GM21526 (cell line): ENCODE results near the gene NCR3LG1.

ENCODE experiments used
- ATAC-seq: cut with Tn5 transposase; IDR thresholded peaks from one replicate; pipeline ENCODE4 v1.9.1; 2021; ENCODE audit warnings: moderate library complexity; ENCODE audit not compliant: unreplicated experiment, low FRiP score

The NCR3LG1 gene, protein sequence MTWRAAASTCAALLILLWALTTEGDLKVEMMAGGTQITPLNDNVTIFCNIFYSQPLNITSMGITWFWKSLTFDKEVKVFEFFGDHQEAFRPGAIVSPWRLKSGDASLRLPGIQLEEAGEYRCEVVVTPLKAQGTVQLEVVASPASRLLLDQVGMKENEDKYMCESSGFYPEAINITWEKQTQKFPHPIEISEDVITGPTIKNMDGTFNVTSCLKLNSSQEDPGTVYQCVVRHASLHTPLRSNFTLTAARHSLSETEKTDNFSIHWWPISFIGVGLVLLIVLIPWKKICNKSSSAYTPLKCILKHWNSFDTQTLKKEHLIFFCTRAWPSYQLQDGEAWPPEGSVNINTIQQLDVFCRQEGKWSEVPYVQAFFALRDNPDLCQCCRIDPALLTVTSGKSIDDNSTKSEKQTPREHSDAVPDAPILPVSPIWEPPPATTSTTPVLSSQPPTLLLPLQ

DNA sequence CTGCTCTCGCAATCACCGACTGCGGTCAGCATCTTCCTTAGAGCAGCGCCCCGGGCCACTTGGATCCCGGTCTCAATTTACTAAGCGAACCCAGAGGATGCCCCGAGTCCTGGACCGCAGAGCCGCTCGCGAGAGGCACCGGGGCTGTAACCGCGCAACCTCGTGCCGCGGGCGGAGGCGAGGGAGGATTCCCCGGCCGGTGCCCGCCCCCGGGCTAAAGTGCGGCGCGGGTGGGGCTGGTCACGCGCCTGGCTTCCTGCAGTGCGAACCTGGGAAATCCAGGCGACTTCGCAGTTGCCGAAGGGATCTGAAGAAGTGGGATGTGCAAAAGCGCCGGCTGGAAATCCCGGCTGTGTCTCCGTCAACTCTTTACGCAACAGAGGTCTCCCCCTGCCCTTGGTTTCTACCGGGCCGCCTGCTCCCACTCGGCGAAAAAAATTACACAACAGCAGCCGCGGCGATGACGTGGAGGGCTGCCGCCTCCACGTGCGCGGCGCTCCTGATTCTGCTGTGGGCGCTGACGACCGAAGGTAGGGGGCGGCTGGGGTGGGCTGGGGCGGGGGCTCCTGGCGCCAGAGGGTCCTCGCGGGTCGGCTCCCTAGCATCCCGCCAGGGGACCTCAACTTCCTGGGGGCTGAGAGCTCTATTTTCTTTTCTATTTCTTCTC, at the start of gene NCR3LG1:
Gene NCR3LG1 (plus strand): TSS at position 291 of the 667 bp plus-strand sequence. CDS start 170 bp downstream, at position 461.
- ATAC-seq, result no peak

GRCh38 chr11:17313349-17314231, 38.0 kb upstream of the NCR3LG1 start:
- ATAC-seq, result no peak

- no peak for ATAC-seq
Measured at GRCh38 chr11:17314232-17314547, 37.4 kb upstream of the NCR3LG1 start.

- ATAC-seq, result no peak
Measured at GRCh38 chr11:17314904-17315426, 36.6 kb upstream of the NCR3LG1 start.

DNA sequence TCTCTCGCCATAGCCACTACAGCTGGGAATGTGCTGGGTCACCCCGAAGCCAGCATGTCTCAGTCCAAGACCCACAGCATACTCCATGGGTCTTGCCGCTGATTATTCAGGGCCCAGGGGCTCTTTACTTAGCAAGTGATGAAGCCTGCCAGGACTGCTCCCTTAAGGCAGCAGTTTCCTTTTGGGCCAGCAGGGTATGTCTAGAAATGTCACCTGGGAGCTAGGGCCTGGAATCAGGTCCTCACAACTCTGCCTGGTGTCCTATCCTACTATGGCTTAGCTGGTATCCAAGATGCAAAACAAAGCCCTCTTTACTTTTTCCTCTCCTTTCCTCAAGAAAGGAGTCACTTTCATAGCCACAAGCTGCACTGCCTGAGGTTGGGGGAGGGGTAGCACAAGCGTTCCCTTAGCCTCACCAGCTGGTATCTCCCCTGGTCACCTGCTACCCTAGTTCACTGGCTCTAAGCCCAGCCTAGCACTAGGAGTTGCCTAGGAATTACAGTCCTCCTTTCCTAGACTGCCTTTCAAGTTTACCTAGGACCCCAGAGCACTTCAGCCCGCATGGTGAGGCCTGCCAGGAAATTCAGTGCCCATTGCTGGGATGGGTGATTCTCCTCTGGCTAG, 22.6 kb upstream of the NCR3LG1 start:
- no peak for ATAC-seq

DNA sequence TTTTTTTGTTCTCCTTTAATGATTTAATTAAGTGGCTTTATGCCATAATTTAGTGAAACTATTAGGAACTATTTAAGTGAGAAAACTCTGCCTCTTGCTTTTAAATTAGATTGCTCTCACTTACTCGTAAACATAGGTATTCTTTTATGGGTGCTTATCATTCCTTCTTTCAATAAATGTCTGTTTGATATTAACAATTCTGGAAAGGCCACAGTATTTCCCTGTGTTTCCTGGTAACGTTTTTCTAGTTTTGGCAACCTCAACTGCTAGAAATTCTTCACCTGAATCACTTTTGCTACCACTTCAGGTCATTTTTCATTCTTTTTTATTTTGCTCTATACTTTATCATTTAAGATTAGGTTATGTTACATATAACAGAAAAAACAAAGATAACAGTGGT, 19.9 kb upstream of the NCR3LG1 start:
- no peak for ATAC-seq

DNA sequence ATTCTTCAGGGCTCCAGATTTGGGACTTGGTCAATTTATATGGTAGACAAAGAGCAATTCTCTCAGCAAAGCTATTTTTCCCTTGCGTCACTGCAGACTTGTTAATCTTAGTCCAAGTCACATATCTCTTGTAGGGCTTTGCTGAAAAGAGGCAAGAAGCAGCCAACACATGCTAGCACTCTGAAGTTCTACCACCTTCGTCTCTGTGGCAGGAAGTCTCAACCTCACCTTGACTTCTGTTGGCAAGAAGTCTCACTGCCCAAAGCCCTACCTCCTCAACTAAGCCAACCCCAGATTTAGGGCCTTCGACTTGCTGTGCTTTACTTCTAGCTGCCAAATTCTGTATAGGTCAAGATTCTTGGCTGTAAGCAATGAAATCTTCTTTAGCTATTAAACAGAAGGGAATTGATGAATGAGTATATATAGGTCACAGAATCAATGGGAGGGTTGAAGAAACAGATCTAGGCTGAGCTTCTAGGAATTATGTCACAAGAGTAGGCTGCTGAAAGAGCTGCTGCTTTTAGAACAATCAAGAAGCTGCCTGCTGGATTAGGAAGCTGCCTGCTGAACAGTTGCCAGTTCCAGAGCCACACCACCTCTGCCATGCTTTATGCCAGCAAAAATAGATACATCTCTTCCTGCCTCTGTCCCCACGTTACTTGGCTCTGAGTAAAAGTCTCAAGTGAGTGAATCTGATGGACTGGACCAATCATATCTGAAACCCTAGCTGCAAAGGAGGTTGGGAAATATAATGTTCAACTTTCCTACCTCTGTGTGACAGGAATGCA, 17.6 kb upstream of the NCR3LG1 start:
- ATAC-seq, result no peak

GRCh38 chr11:17343257-17343656, 8.3 kb upstream of the NCR3LG1 start:
- ATAC-seq, result no peak

DNA sequence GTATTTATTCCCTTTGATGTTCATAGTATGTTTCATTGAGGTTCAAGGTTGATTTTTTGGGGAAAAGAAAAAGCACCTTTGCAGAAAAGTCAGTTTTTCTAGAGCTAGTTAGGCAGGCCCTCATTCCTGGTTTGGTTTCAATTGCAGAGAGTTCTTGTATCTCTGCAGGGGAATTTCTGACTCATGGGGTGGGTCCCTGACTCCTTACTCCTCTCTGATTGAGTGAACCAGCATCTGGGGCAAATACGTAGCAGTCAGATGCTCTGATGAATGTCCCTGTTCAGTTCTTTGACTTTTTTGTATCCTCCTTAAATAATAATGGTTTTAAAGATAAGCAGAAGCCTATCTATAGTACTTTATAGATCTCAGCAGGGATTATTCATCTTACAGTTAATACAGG, 7.7 kb upstream of the NCR3LG1 start:
- no peak for ATAC-seq

GRCh38 chr11:17347676-17348075, 3.9 kb upstream of the NCR3LG1 start:
- no peak for ATAC-seq

DNA sequence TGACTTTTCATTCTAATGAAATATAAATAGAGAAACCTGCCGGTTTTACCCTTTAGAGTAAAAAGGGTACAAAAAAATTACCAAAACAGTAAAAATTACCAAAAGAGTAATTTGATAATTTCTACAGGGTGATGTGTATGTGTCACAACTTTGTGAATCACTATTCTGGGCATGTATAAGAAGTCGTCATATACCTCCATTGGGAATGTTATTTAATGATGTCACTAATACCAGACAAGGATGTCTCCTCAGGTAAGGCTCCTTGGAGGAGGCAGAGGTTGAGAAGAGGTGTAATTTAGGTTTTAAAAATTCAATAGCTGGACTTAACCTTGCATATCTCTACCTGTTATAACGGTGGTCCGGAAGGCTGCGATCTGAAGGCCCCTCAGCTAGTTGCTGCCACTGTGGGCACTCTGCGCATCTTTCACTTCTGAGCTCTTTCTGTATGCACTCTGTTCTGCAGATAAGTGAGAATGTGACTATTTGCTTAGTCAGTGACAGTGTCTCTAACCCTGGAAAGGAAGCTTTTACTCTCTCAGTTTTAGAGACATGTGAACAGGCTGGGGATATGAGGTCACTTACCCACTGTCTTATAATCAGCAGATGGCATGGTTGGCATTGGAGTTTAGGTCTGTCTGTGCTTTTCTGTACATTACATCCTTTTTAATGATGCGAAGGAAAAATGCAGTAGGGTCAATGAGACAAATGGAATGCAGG, 987 bp upstream of the NCR3LG1 start:
- no peak for ATAC-seq

DNA sequence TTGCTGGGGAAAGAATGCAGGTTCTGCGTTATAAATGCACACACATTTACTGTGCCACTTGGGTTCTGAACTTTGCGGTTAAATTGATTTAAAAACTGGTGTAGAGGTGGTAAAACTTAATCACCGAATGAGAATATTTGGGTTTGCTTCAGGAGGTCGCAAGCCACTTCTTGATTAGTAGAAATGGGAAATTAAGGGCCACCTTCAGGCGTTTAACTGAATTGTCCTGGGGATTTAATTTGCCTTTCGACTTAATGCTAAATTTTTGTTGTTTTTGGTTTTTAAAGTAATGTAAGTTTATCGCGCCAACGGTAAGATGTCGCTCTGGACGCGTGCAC, 459 bp upstream of the NCR3LG1 start:
- no peak for ATAC-seq

GRCh38 chr11:17352950-17353820, 1.6 kb downstream of the NCR3LG1 start:
- ATAC-seq, result no peak

GRCh38 chr11:17353821-17354600, 2.4 kb downstream of the NCR3LG1 start:
- no peak for ATAC-seq

- ATAC-seq, result peak; percentile 45
Measured at GRCh38 chr11:17354601-17354991, 3.0 kb downstream of the NCR3LG1 start.

DNA sequence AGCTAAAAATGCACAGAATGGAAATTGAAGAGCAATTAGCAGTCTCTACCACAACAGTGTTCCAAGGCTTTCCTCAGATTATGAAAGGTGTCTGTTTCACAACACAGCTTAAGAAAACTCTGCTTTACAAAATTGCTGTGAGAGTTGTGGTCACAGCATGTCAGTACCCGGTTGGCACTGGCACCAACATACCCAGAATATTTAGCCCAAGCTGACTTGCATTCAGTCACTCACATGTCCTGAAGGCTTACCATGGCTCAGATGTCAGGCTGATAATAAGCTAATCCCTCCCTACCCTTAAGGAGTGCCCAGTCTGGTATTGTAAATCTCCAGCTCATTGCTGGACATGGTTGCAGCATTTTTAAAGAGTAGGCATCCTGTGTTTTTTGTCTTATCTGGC, 14.9 kb downstream of the NCR3LG1 start:
- no peak for ATAC-seq

DNA sequence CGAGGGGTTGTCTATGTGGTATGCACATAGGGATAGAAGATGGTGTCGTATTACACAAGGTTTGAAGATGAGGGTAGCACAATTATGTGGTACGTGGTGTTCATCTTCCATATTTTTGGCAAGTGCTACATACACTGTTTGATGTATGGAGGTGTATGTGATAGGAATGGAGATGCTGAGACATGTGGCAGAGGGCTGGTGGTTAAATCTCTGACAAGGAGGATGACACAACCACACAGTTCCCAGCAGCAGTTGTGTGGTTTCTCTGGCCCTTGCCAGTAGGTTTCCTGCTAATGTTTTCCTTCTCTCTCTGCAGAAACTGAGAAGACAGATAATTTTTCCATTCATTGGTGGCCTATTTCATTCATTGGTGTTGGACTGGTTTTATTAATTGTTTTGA, 17.0 kb downstream of the NCR3LG1 start:
- no peak for ATAC-seq
